ENCODE measurements around the gene GTF2H3. TPM values are rescaled to one million over a fixed set of nuclear protein-coding genes. Genes with fewer than 3 reads are reported as not detected.

GTF2H3 gene
- polyA plus RNA-seq, 1 of the 3 experiments (the other 2 are of a cell fraction): 22.4 TPM

DNA sequence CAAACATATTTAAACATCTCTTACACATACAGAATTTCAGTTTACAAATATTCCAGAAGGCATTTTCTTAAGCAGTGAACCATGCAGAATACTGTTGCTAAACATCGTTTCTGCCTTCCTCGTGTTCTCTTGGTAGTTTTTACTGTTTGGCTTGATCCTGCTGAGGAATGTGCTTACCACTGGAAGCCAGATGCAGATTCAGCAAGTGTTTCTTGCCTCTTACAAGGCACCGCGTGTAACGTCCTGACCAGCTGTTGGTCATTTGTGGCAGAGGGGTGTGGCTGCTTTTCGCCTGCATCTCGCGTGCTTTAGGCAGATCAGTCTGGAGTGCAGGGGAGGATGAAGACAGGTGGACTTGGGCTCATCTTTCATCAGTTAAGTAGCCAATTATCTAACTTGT, 12.5 kb upstream of the GTF2H3 start:
- H3K4me1 ChIP-seq (ENCODE audit: control insufficient read depth in 1 of 2, insufficient read depth in 2 of 2, low read depth in 1 of 2, low read length in 1 of 2): no peaks in the 10 kb centered on the region
- H3K27ac ChIP-seq (ENCODE audit: low read depth in 2 of 2, low read length in 1 of 2): no peak overlapping the region
- H3K9ac ChIP-seq: no peak overlapping the region
- H3K9me3 ChIP-seq: no peaks in the 10 kb centered on the region
- peaks cover 62 to 68% of the 10 kb centered on the region in 2 experiments for H3K36me3 ChIP-seq (replicated peaks in 1 of 2; ENCODE audit: control insufficient read depth in 1 of 2, insufficient read depth in 2 of 2, low read length in 1 of 2)
- 93% methylated on average over 6 of the region's 8 CpGs for WGBS (ENCODE audit: low lambda C conversion rate)
- ChIA-PET CTCF (interaction anchor here (0.6 to 1.3 kb wide), 2 partner anchors 9 to 13 kb away, joined by 3 read pairs; no protein-coding TSS in a partner anchor), POLR2A (interaction anchor here (0.6 to 1.0 kb wide), 2 partner anchors 24 to 352 kb away, joined by 3 read pairs; no protein-coding TSS in a partner anchor)
- no peaks in the 10 kb centered on the region for H3K9me2 ChIP-seq
- peaks cover 44% of the 10 kb centered on the region for H3F3A ChIP-seq (replicated peaks; ENCODE audit: insufficient read depth)
- H4K20me1 ChIP-seq (ENCODE audit: insufficient read depth): no peaks in the 10 kb centered on the region
- no peaks in the 10 kb centered on the region for H3K27me3 ChIP-seq (ENCODE audit: insufficient read depth)
- H3K79me2 ChIP-seq (ENCODE audit: insufficient read depth): no peaks in the 10 kb centered on the region
- H3K4me3 ChIP-seq (ENCODE audit: low read depth in 2 of 2, low read length in 1 of 2): no peak overlapping the region
- no peak overlapping the region for H2AFZ ChIP-seq (ENCODE audit: low read depth)
- DNase-seq: no peak
- TF ChIP-seq FOXJ3 (CRISPR knock-in tag; IDR thresholded peaks at IDR 0.05) (no peak), TCF12 (IDR thresholded peaks at IDR 0.05) (no peak), RCOR1 (IDR thresholded peaks at IDR 0.05; ENCODE audit: low read length) (no peak), EP300 (IDR thresholded peaks at IDR 0.05; ENCODE audit: borderline replicate concordance in 1 of 2, low read depth in 1 of 2, low read length in 1 of 2) (no peak), GABPA (IDR thresholded peaks at IDR 0.05; ENCODE audit: low read depth) (no peak), FOXM1 (IDR thresholded peaks at IDR 0.05; ENCODE audit: low read depth) (no peak)
- TF ChIP-seq, protein P1, sequence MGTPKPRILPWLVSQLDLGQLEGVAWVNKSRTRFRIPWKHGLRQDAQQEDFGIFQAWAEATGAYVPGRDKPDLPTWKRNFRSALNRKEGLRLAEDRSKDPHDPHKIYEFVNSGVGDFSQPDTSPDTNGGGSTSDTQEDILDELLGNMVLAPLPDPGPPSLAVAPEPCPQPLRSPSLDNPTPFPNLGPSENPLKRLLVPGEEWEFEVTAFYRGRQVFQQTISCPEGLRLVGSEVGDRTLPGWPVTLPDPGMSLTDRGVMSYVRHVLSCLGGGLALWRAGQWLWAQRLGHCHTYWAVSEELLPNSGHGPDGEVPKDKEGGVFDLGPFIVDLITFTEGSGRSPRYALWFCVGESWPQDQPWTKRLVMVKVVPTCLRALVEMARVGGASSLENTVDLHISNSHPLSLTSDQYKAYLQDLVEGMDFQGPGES (IDR thresholded peaks at IDR 0.05; ENCODE audit: low read depth, low read length): no peak
- TF ChIP-seq, protein P2, sequence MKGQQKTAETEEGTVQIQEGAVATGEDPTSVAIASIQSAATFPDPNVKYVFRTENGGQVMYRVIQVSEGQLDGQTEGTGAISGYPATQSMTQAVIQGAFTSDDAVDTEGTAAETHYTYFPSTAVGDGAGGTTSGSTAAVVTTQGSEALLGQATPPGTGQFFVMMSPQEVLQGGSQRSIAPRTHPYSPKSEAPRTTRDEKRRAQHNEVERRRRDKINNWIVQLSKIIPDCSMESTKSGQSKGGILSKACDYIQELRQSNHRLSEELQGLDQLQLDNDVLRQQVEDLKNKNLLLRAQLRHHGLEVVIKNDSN (IDR thresholded peaks at IDR 0.05; ENCODE audit: borderline replicate concordance, low read depth): no peak
- TF ChIP-seq, protein P3, sequence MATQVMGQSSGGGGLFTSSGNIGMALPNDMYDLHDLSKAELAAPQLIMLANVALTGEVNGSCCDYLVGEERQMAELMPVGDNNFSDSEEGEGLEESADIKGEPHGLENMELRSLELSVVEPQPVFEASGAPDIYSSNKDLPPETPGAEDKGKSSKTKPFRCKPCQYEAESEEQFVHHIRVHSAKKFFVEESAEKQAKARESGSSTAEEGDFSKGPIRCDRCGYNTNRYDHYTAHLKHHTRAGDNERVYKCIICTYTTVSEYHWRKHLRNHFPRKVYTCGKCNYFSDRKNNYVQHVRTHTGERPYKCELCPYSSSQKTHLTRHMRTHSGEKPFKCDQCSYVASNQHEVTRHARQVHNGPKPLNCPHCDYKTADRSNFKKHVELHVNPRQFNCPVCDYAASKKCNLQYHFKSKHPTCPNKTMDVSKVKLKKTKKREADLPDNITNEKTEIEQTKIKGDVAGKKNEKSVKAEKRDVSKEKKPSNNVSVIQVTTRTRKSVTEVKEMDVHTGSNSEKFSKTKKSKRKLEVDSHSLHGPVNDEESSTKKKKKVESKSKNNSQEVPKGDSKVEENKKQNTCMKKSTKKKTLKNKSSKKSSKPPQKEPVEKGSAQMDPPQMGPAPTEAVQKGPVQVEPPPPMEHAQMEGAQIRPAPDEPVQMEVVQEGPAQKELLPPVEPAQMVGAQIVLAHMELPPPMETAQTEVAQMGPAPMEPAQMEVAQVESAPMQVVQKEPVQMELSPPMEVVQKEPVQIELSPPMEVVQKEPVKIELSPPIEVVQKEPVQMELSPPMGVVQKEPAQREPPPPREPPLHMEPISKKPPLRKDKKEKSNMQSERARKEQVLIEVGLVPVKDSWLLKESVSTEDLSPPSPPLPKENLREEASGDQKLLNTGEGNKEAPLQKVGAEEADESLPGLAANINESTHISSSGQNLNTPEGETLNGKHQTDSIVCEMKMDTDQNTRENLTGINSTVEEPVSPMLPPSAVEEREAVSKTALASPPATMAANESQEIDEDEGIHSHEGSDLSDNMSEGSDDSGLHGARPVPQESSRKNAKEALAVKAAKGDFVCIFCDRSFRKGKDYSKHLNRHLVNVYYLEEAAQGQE (IDR thresholded peaks at IDR 0.05; ENCODE audit: low read depth, low read length): no peak
- TF ChIP-seq, protein P4, sequence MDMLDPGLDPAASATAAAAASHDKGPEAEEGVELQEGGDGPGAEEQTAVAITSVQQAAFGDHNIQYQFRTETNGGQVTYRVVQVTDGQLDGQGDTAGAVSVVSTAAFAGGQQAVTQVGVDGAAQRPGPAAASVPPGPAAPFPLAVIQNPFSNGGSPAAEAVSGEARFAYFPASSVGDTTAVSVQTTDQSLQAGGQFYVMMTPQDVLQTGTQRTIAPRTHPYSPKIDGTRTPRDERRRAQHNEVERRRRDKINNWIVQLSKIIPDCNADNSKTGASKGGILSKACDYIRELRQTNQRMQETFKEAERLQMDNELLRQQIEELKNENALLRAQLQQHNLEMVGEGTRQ (IDR thresholded peaks at IDR 0.05; ENCODE audit: borderline replicate concordance, low read depth, low read length): no peak
- no peak overlapping the region for H3K4me2 ChIP-seq

Data from SK-N-SH (cell line).